NCI-H345 (cell line): Measurements from ENCODE around the gene TMEM30B.

ENCODE experiments used
- DNase-seq: peaks from one replicate; lab custom pipeline; 2025; lab: John Stamatoyannopoulos, UW

TMEM30B gene

GRCh38 chr14:61233436-61233956 lies 47.6 kb downstream of the TMEM30B start:
- DNase-seq, result no peak

DNA sequence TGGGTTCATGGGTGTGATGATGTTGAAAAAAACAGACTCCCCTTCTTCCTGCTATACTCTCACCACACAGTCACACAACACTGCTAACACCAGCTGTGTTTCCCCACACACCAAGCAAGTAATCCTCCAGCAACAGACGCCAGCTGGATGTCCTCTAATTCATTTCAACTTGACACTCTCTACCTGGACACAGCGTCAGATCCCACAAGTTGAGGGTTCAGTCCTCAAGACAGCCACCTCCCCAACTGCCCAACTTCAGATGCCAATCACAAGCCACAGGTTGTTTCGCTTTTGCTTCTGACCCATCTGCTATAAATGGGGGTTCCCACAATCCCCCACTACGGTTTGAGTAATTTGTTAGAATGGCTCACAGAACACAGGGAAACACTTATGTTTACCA lies 49.3 kb downstream of the TMEM30B start:
- DNase-seq, result no peak

DNA sequence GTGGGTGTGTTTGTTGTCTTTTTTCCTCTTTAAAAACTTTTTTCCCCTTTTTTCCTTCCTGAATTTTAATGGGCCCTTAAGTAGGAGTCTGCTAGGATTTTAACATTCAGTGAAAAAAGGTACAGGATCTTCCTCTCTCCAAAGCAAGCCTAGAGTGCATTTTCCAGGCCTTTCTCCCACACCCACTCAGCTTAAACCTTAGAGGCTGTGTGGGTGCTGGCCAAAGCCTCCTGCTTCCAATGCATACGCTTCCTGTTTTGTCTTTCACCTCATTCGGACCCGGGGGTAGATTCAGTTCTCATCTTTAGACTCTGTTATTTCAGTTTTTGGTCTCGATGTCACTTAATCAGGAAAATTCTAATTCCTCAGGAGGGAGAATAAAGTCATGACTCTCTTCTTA lies 51.2 kb downstream of the TMEM30B start:
- DNase-seq, result no peak

DNA sequence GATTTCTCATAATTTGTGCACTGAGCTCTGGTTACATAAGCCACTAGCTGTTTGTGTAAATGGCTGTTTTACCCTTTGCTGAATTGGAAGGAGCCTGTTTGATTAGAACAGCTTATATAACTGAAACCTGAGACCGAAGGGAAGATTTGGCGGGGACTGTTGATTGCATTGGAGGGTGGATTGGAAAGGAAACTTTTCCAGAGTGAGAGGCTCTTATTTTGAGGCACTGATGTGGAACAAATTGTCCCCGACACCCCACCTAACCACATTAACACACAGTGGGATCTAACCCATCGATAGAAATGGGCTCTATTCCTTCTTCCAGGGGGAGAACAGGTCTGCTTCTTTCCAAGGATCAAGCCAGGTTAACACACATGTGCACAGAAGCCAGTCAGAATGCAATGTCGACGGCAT lies 51.7 kb downstream of the TMEM30B start:
- DNase-seq, result peak; percentile 82

DNA sequence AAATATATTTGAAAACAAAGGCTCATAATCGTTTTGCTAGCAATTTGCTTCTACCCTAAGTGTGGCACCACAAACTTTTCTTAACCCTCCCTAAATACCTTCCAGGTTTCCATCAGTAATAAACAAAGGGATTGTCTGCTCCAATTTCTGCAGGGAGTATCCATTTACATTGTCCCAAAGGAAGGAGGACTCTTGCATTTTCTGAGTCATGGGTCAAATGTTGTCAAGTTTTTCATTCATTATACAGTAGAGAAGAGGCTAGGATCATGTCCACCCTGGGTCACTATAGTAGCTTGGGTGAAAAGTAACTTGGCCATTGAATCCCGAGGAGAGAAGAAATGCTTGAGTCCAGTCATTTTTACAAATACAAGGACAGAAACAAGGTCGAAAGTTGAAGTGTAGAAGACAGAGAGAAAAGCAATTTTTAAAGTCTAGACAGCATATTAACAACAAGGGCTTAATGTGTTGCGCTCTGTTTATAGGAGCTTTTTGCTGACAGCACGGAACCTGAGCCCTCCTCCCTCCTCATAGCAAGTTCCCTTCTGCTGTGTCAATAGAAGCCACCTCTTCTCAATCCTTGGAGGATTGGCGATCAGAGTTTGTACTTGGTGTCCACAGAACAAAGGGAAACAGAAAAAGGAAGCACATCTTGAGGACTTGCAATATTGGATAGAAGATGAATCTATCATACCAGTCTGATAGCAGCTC lies 53.1 kb downstream of the TMEM30B start:
- DNase-seq, result no peak
